IPS-NIHi7 (cell line): ENCODE measurements around the gene MPIG6B.
"Not testable (repeated sequence)": the region's sequence is repeated elsewhere in the genome, so short reads cannot be mapped to it uniquely, and the experiment has no call there.

ENCODE experiments used
- DNase-seq: peaks from one replicate; pipeline ENCODE4 v3.0.0; 2012; ENCODE audit warnings: mixed read lengths; ENCODE audit errors: extremely low spot score

The MPIG6B gene

DNA sequence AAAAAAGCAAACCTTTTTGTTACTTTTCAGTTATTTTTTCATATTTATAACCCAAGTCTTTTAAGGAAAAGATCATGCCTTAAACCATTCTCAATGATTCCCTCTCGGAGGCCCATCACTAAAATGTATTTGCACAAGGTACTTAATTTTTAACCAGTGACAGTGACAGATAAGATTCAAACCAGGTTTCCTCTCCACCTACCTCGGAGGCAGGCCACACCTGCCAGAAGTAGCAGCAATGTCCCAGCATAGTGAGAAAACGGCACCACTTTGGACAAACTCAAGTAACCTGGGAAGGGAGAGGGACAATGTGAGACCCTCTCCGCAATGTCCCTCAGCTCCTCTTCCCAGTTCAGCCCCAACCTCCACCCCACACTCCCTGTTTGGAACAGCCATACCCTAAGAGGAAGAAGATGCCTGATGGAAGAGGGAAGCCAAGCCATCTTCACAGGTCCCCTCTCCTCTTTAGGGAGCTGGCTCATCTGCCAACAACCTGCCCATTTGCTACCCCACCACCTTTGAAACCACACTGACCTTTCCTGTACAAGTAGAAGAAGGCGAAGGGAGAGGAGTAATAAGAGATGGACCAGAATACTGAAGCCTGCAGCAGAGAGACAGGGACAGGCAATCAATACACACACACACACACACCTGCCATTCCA lies 22.3 kb upstream of the MPIG6B start:
- no peak for DNase-seq

DNA sequence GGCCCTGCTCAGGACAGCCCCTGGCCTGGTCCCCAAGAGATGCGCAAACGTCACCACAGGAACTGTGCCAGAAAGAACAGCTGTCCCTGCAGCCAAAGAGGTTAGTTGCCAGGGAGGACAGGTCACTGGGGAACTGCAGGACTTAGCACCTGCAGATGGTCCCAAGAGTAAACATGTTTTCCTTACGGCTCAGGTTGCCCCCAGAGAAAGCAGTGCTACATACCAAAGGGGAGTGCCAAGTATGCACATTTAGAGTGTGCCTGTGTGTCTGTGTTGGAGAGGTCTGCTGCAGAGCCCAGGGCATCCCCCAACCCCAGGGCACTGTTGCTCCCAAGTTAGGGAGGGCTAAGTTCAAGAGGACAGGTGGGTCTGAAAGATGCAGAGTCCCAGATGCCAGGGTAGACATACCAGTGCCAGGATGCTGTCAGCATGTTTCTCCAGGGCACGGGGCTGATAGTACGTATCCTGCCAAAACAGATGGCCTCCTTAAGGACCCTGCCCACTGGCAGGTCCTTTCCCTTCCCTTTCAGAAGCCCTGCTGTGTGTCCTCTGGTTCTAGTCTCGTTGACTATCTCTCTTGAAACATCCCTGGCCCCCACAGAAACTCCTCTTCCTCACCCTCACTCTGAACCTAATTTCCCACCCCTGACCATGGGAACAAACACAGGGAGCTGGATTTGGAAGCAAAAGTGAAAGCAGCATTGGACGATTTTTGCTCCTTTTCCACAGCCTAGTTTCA lies 21.3 kb upstream of the MPIG6B start:
- no peak for DNase-seq

DNA sequence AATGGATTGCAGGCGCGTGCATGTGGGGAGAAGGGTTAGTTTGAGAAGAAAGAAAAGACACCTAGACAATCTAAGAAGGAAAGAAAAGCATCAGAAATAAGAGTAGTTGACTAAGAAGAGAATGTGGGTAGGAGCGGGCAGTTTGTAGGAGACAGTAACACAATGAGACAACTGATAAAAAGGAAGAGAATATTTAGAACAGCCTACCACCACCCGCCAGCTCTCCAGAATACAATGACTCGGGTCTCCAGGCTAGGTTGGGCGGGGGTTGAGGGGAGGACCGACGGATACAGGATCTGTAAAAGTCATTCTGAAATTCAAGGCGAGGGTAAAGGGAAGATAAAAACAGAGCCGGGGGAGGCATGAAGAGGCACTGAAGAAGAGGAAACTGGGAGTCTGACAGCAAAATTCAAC lies 20.8 kb upstream of the MPIG6B start:
- DNase-seq = peak; percentile 54

DNA sequence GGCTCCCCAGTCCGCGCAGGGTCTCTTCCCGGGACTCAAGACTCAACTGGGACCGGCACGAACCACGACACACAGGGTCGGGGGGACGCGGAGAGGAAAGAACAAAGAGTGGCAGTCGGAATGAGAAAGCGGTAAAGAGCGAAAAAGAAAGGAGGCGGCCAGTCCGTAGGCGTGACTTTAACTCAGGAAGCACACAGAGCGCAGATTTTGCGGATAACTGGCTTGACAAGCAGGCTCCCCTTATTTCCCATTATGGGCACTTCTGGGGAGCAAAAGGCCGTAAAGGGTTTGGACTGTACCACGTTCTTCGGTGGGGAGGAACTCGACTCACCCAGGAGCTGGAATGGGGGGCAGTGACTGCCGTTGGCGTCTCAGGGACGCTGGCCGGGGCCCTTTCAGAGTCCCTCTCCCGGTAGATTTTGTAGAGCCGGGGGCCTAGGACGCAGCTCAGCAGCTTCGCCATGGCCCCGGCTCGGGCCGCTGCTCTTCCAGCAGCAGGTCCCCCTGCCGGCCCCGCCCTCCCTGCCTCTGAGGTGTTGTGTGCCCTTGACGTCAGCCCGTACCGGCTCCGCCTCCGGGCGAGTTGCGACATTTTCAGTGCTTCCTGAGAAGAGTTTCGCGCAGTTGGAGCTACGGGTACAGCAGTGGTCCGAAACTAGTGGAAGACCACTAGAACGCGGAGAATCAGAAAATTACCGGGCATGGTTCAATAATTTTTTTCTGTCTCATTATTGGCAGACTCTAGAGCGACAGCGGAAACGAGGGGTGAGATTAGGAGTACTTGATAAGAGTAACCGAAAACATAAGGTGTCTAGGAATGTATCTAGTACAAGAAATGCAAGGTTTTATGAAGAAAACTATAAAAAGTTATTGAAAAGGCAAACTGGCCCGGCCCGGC lies 20.1 kb upstream of the MPIG6B start, which contains the start of gene ABHD16A:
TSS of gene ABHD16A (minus strand) at position 506 of the 898 bp plus-strand sequence. CDS start at position 463, 43 bp downstream.
- peak; percentile 99 for DNase-seq

DNA sequence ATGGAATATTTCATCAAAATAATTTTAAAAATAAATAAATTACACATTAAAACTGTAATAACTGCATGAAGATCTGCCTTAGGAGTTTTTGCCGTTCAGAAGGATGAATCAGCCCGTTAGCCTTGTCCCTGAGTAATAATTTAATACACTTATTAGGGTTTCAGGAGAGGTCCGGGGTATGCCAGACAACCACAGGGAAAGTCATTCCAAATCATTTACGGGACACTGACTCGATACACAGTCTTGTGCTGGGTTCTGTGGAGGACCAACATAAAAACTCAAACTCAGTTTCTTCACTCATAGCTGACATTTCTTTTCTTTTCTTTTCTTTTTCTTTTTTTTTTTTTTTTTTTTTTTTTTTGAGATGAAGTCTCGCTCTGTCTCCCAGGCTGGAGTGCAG lies 17.2 kb upstream of the MPIG6B start:
- no peak for DNase-seq

DNA sequence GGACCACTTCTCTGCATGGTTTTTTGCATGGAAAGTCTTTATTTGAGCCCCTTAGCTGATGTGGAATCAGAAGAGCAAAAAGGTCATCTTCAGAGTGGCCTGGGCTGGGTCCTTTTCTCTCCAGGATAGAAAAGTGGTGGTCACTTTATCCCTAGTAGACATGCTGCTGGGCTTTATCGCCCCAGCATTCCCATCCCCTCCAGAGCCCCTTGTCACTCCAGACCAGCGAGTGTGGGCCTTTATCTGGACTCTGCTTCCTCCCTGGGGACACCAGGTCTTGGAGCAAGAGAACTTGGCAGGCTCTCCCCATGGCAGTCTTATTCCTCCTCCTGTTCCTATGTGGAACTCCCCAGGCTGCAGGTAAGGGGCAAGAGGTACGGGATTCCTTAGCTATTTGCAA lies 16.6 kb upstream of the MPIG6B start, which contains the start of gene LY6G6F:
TSS of gene LY6G6F (plus strand) at position 268 of the 400 bp plus-strand sequence. CDS start at position 309, 41 bp downstream.
- no peak for DNase-seq

DNA sequence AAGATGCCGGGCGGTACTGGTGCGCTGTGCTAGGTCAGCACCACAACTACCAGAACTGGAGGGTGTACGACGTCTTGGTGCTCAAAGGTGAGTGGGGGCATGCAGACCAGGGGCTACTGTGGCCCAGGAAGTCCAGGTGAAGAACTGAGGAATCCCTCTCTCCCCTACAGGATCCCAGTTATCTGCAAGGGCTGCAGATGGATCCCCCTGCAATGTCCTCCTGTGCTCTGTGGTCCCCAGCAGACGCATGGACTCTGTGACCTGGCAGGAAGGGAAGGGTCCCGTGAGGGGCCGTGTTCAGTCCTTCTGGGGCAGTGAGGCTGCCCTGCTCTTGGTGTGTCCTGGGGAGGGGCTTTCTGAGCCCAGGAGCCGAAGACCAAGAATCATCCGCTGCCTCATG lies 15.5 kb upstream of the MPIG6B start:
- no peak for DNase-seq

DNA sequence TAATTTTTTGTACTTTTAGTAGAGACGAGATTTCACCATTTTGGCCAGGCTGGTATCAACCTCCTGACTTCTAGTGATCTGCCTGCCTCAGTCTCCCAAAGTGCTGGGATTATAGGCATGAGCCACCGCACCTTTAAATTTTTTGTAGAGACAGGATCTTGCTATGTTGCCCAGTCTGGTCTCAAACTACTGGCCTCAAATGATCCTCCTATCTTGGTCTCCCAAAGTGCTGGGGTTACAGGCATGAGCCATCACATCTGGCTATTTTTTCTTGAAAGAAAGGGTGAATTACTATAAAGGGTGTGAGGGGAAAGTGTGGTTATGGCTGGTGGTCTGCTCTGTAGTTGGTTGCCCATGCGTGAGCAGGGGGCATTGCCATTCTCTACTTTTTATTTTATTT lies 14.9 kb upstream of the MPIG6B start:
- DNase-seq = no peak

DNA sequence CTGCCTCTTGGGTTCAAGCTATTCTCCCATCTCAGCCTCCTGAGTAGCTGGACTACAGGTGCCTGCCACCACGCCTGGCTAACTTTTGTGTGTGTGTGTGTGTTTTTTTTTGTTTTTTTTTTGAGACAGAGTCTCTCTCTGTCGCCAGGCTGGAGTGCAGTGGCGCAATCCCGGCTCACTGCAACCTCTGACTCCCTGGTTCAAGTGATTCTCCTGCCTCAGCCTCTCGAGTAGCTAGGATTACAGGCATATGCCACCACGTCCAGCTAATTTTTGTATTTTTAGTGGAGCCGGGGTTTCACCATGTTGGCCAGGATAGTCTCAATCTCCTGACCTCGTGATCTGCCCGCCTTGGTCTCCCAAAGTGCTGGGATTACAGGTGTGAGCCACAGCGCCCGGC lies 14.0 kb upstream of the MPIG6B start:
- not testable (repeated sequence) for DNase-seq

DNA sequence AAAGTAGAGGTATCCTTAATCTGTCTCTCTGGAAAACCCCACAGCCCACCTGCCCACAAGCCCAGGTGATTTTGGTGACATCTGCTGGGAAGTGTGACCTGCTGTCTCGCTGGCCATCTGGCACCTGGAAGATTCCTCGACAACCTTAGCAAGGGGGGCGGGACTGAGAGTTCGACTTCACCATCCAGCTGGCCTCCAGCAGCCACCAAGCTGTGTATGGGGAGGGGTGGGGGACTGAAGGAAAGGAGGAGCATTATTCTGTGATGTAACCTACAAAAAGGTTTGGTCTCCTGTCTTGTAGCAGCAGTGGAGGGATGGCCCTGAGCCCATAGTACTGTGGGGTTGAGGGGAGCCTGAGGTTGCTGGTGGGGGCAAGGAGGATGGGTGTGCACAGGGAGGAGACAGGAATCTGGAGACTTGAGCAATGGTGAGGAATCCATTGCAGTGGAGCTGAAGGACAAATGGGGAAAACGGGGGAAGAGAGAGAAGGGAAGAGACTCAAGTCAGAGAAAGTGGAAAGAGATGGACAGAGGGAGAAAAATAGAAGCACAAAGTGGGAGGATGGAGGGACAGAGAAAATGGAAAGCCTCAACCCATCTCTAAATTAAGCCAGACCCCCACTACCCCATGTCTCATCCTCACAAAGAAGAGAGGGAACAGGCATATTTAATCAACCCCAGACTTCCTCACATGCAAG lies 12.5 kb upstream of the MPIG6B start:
- DNase-seq = no peak

DNA sequence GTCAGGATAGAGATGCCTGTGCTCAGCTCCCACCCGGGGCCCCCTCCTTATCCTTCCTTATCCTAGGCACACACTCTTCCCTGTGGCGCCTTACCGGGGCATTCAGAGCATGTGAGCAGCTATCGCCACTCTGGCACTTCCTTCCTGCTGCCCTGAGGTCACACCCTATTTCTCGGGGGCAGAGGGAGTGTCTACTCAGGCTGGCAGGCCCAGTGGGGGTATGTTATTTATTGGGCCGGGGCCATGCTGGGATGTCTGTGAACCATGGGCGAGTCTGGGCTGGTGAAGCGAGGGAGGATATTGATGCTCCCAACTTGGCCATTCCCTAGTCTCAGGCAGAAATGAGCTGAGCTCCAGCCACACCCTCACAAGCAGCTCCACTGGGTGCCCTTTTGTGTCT lies 11.9 kb upstream of the MPIG6B start:
- no peak for DNase-seq

DNA sequence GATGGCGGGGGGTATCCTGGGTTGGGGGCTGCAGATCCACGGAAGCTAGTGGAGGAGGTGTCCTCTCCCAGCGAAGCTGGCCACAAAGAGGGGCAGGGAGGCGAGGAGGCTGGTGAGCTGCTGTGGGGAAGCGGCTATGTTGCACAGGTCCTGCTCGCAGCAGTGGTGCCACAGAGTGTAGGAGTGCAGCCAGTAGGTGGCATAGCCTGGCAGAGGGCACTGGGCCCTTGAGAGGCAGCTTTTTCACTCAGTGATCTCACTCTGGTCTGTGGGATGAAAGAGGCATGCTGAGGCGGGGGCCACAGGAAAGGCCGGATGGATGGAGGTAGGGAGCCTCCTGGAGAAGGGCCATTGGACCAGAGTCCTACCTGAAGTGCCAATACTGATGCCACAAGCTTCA lies 10.9 kb upstream of the MPIG6B start:
- DNase-seq = no peak

DNA sequence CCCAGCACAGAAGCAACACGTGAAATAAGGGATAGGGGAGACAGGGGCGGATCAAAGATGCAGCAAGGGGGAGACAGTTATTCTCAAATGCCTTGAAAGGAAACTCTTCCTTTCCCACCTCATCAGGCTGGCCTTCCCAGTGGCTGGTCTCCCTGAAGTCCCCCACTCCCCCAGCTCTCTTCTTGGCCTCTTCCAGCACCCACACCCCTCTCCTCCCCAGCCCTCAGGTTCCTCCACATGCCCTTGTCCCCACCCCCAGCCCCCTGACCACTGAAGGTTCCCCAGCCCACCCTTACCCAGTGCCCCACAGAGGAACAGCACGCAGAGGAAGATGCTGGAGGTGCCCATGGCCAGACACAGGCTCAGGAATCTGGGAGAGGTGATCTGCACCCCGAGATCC lies 9.7 kb upstream of the MPIG6B start:
- DNase-seq = no peak

DNA sequence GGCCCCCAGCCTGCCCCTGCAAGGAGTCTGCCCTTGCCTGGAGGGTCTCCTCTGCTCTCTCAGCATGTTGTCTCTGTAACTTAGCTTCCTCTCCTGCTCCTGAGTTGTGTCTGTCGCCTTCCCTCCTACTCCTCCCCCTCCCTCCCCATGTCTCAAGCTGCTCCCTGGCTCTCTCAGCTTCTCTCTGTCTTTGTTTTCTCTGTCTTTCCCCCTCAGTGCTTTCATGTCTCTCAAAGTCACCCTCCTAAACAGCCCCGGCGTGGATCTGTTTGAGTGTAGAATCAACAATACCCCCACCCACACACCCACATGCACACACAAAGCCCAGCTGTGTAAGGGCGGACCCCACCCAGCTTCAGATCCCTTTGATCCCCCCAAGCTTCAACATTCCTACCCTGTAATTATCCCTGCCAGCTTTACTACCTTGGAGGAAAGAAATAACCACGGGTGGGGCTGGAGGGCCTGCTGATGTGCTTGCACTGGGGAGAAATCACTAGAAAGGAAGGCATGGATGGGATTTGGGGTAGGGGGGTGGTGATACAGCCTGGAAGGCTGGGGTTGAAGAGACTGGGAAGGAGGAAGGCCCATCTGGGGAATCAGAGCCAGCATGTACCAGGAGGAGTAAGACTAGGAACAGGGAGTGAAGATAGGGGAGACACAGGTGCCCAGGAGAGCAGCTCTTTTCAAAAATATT lies 9.0 kb upstream of the MPIG6B start:
- DNase-seq = peak; percentile 69

DNA sequence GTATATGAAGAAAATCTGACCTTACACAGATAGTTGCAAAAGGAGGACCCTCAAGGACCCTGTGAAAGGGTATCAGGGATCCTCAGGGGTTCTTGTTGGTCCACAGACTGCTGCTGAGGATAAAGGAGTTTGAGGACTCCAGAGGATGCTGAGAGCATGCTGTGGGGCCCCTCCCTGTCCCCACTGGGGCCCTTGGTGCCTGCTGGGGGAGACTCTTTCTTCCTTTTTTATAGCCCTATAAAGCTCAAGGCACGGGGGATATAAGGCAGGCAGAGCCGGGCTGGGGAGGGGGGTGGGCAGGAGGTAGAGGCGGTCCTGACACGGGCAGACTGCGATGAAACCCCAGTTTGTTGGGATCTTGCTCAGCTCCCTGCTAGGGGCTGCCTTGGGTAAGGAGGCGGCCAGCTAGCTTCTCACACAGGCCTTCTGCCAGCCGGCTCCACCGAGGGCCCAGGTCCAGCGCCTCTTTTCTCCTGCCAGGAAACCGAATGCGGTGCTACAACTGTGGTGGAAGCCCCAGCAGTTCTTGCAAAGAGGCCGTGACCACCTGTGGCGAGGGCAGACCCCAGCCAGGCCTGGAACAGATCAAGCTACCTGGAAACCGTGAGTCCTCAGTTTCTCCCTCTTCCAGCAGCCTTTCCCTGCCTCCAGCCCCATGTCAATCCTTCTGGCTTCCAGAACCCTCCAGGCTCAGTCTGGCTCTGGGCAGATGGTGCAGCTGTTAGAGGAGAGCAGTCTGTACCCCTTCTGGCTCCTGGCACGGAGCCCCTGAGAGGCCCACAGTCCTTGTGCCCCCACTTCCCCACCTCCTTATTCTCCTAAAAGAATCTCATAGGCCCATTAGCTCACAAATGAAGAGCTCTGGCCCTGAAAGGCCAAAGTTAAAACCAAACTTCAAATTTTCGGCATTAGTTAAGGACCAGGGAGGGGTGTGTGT lies 7.9 kb upstream of the MPIG6B start, which contains the start of gene LY6G6D:
TSS of gene LY6G6D (plus strand) at position 327 of the 937 bp plus-strand sequence. CDS start at position 335, 8 bp downstream.
- no peak for DNase-seq

DNA sequence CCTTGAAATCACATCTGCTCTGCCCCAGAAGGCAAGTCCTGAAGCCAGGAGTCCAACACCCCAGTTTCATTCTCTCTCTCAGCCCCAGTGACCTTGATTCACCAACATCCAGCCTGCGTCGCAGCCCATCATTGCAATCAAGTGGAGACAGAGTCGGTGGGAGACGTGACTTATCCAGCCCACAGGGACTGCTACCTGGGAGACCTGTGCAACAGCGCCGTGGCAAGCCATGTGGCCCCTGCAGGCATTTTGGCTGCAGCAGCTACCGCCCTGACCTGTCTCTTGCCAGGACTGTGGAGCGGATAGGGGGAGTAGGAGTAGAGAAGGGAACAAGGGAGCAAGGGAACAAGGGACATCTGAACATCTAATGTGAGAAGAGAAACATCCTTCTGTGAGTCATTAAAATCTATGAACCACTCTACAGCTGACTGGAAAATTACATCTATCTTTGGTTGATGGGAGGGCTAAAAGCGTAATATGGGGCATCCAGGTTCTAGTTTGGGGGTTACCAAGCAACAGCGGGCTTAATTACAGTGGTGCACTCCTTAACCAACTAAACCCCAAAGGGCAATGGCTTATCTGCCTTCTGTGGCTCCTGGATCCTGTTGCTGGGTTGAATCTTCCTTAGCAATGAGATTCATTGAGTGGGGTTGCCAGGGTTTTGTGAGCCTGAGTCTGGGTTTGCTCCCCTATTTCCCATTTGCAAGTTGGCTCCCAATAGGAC lies 5.5 kb upstream of the MPIG6B start:
- peak; percentile 71 for DNase-seq

DNA sequence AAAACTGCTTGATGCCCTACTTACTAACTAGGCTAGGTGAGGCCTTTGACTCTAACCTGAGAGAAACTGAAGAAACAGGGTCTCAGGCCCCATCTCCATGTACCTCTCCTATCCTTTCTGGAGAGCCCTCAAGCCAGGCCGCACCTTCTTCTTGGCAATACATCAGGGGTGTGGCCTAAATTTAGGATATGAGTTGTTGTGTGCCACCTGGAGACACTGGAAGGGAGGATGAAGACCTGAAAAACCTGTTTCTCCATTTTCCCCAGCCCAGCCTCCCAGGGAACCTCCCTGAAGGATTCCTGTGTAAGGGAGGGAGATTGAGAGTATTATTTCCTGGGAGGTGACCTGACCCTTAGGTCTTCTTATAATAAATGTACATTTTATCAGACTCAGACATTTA lies 4.9 kb upstream of the MPIG6B start:
- DNase-seq = peak; percentile 46

DNA sequence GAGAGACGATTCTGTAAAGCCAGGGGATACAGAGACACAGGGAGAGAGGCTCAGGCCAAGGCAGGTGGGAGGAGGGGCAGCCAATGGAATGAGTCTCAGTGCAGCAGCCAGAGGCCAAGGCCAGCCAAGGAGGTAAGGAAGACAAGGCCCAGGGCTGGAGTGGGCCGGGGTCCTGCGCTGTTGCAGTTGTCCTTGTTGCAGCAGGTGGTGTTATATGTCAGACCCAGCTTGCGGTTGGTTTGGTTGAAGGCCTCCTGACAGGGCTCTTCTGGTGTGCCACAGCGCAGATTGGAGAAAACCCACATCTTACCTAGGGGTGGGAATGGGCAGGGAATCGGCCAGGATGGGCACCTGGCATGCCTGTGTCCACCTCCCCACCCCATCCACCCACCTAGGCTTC lies 4.2 kb upstream of the MPIG6B start:
- no peak for DNase-seq

DNA sequence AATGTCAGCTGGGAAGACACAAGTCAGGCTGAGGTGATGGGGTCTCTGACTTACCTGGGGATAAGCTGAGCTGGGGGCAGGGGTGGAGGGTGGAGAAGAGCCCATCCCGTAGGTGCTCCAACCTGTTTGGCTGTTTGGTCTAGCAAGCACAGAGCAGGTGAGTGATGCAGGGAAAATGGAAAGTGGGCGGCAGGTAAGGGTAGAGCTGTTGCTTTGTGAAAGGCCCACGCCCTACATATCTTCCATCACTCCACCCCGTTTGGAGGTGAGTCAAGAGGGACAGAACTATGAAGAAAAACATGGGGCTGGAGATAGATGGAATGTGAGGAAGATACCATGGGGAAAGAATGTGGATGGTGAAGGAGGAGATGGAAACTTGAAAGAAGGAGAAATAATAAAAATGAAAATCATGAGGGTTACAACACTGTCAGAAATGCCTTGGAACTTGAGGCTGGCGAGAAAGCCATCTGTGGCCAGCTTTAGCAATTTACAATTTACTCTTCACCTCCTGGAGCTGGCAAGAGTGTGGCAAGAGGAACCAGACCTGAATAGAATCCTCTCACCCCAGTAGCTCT lies 2.9 kb upstream of the MPIG6B start:
- DNase-seq = no peak
